PFSK-1 (cell line): ENCODE measurements around the gene GAPDHS.

Experiments
- FOXP2 ChIP-seq: optimal IDR thresholded peaks from 2 replicates; pipeline ENCODE3; 2011; ENCODE audit warnings: borderline replicate concordance, control low read depth, inconsistent platforms; ENCODE audit not compliant: insufficient read depth; ENCODE audit errors: extremely low read length, extremely low read depth
- POLR2AphosphoS5 ChIP-seq: IDR thresholded peaks from 2 replicates; pipeline ENCODE4 v1.6.1; 2012; ENCODE audit warnings: low read depth, mild to moderate bottlenecking, control low read depth, low read length, moderate library complexity
- REST ChIP-seq, 2 experiments: IDR thresholded peaks; 2 replicates each; pipeline versions ENCODE4 v1.6.1 to v1.8.0; 2011 to 2012; ENCODE audit warnings: low read depth in 2 of 2, low read length in 2 of 2, control low read depth in 1 of 2, inconsistent platforms in 1 of 2, mild to moderate bottlenecking in 1 of 2, moderate library complexity in 1 of 2; ENCODE audit not compliant: insufficient read depth in 1 of 2
- SIN3A ChIP-seq: IDR thresholded peaks from 2 replicates; pipeline ENCODE4 v1.6.1; 2012; ENCODE audit warnings: mild to moderate bottlenecking, low read length, moderate library complexity, borderline replicate concordance; ENCODE audit not compliant: insufficient read depth
- TAF1 ChIP-seq: IDR thresholded peaks from 2 replicates; pipeline ENCODE4 v1.6.1; 2012; ENCODE audit warnings: low read length, control low read depth, borderline replicate concordance; ENCODE audit not compliant: insufficient read depth

The GAPDHS gene

GRCh38 chr19:35542209-35542608, 9.0 kb downstream of the GAPDHS start:
- TF ChIP-seq TAF1 (no peak), REST (IDR thresholded peaks at IDR 0.05; ENCODE audit: insufficient read depth in 1 of 2, low read depth in 2 of 2, low read length in 2 of 2) (no peak), POLR2AphosphoS5 (no peak), SIN3A (no peak)

- TF ChIP-seq TAF1 (no peak), POLR2AphosphoS5 (peak; percentile 43; the same call in 1 of the 2 replicates)
Measured at GRCh38 chr19:35543280-35544109, 10.2 kb downstream of the GAPDHS start.

GRCh38 chr19:35544110-35544802, 11.0 kb downstream of the GAPDHS start:
- TF ChIP-seq SIN3A: no peak
- no peak for TF ChIP-seq REST (IDR thresholded peaks at IDR 0.05; ENCODE audit: insufficient read depth in 1 of 2, low read depth in 2 of 2, low read length in 2 of 2)
- TF ChIP-seq POLR2AphosphoS5: no peak
- TF ChIP-seq FOXP2: no peak
- TF ChIP-seq TAF1: no peak

- TF ChIP-seq FOXP2 (peak; percentile 60), SIN3A (peak; percentile 52; the same call in 1 of the 2 replicates), POLR2AphosphoS5 (peak; percentile 72), TAF1 (no peak), REST (IDR thresholded peaks at IDR 0.05; ENCODE audit: insufficient read depth in 1 of 2, low read depth in 2 of 2, low read length in 2 of 2) (no peak)
Measured at GRCh38 chr19:35545001-35545854, 12.0 kb downstream of the GAPDHS start, which contains the start of gene TMEM147. Gene TMEM147, plus strand, starts transcription at chr19:35545626. Its CDS starts 114 bp downstream, at chr19:35545740.

- TF ChIP-seq FOXP2 (no peak), TAF1 (no peak), SIN3A (no peak), POLR2AphosphoS5 (no peak; the same call in 1 of the 2 replicates), REST (IDR thresholded peaks at IDR 0.05; ENCODE audit: insufficient read depth in 1 of 2, low read depth in 2 of 2, low read length in 2 of 2) (no peak)
Measured at GRCh38 chr19:35545855-35546381, 12.7 kb downstream of the GAPDHS start.
